Mesendoderm (in vitro differentiated cells): Measurements from ENCODE around the gene ANKLE2.
"Not testable (repeated sequence)": the region's sequence is repeated elsewhere in the genome, so short reads cannot be mapped to it uniquely, and the experiment has no call there.

ENCODE experiments used
- DNase-seq: peaks from one replicate; pipeline ENCODE4 v3.0.0; 2013
- H2AK5ac ChIP-seq: 2 replicates; pipeline ENCODE4 v1.6.1; 2013; ENCODE audit warnings: low read length, inconsistent platforms
- H2BK120ac ChIP-seq: 2 replicates; pipeline ENCODE4 v1.6.1; 2013; ENCODE audit warnings: low read depth, mild to moderate bottlenecking, low read length, moderate library complexity, mixed read lengths
- H2BK15ac ChIP-seq: replicated peaks from 2 replicates; pipeline ENCODE4 v1.6.1; 2013; ENCODE audit warnings: low read depth, mild to moderate bottlenecking, moderate library complexity
- H2BK5ac ChIP-seq: 2 replicates; pipeline ENCODE4 v1.6.1; 2013; ENCODE audit warnings: low read length, inconsistent platforms
- H3K18ac ChIP-seq: 2 replicates; pipeline ENCODE4 v1.6.1; 2013; ENCODE audit warnings: mild to moderate bottlenecking, low read length, mixed read lengths
- H3K23ac ChIP-seq: one replicate; pipeline ENCODE4 v1.6.1; 2013; ENCODE audit warnings: low read length
- H3K27ac ChIP-seq: 2 replicates; pipeline ENCODE4 v1.5.1; 2013; ENCODE audit warnings: low read depth, mild to moderate bottlenecking, inconsistent platforms, low read length, moderate library complexity
- H3K27me3 ChIP-seq: 2 replicates; pipeline ENCODE4 v1.6.1; 2013; ENCODE audit warnings: low read length, control low read depth, mild to moderate bottlenecking, inconsistent platforms; ENCODE audit not compliant: insufficient read depth, poor library complexity
- H3K36me3 ChIP-seq: 2 replicates; pipeline ENCODE4 v1.6.1; 2013; ENCODE audit warnings: low read length, inconsistent platforms; ENCODE audit not compliant: control insufficient read depth, insufficient read depth
- H3K4ac ChIP-seq: one replicate; pipeline ENCODE4 v1.6.1; 2013; ENCODE audit warnings: low read depth, mild to moderate bottlenecking, low read length, moderate library complexity
- H3K4me1 ChIP-seq: 2 replicates; pipeline ENCODE4 v1.6.1; 2013; ENCODE audit warnings: low read depth, low read length, inconsistent platforms; ENCODE audit not compliant: control insufficient read depth
- H3K4me2 ChIP-seq: 2 replicates; pipeline ENCODE4 v1.6.1; 2013; ENCODE audit warnings: low read length
- H3K4me3 ChIP-seq: 2 replicates; pipeline ENCODE4 v1.5.1; 2013; ENCODE audit warnings: mild to moderate bottlenecking, low read length
- H3K56ac ChIP-seq: one replicate; pipeline ENCODE4 v1.6.1; 2013; ENCODE audit warnings: low read length
- H3K79me1 ChIP-seq: 2 replicates; pipeline ENCODE4 v1.6.1; 2013; ENCODE audit warnings: low read length, inconsistent platforms
- H3K79me2 ChIP-seq: 2 replicates; pipeline ENCODE4 v1.6.1; 2013; ENCODE audit warnings: mild to moderate bottlenecking, low read length; ENCODE audit not compliant: control insufficient read depth, insufficient read depth
- H3K9ac ChIP-seq: 2 replicates; pipeline ENCODE4 v1.6.1; 2013; ENCODE audit warnings: low read length, inconsistent platforms
- H4K5ac ChIP-seq: one replicate; pipeline ENCODE4 v1.6.1; 2013; ENCODE audit warnings: low read length
- H4K8ac ChIP-seq: one replicate; pipeline ENCODE4 v1.6.1; 2013; ENCODE audit warnings: low read depth, mild to moderate bottlenecking, control low read depth, low read length, moderate library complexity
- WGBS: extraction: QIAGEN DNeasy Blood & Tissue Kit; methylation state at CpG from one replicate; pipeline ENCODE4 v1.1.7; 2013; ENCODE audit warnings: low lambda C conversion rate, missing lambda C conversion rate; ENCODE audit not compliant: insufficient coverage; ENCODE audit errors: extremely low coverage; 5-methylcytosine and 5-hydroxymethylcytosine counted together

Gene ANKLE2

GRCh38 chr12:132700212-132700822 lies 61.3 kb downstream of the ANKLE2 start:
- Histone ChIP-seq H3K4me2 (no peak overlapping the region), H3K56ac (no peak overlapping the region), H3K18ac (no peak overlapping the region), H3K79me2 (no peaks in the 10 kb centered on the region), H4K8ac (no peak overlapping the region), H3K4me3 (no peak overlapping the region), H2BK15ac (no peak overlapping the region), H3K36me3 (peaks cover 7% of the 10 kb centered on the region), H2BK120ac (no peak overlapping the region), H3K23ac (no peak overlapping the region), H3K27me3 (no peaks in the 10 kb centered on the region), H3K79me1 (no peaks in the 10 kb centered on the region), H3K9ac (no peak overlapping the region), H3K27ac (no peak overlapping the region), H3K4me1 (no peaks in the 10 kb centered on the region), H3K4ac (no peak overlapping the region), H2BK5ac (no peak overlapping the region), H2AK5ac (no peak overlapping the region), H4K5ac (no peak overlapping the region)
- WGBS: no CpG with 5 or more reads among the region's 10 CpGs
- no peak for DNase-seq

- no peak overlapping the region for H3K18ac ChIP-seq
- H3K27ac ChIP-seq: no peak overlapping the region
- no peaks in the 10 kb centered on the region for H3K79me1 ChIP-seq
- no peak overlapping the region for H3K9ac ChIP-seq
- no peak overlapping the region for H2BK120ac ChIP-seq
- H2BK5ac ChIP-seq: no peak overlapping the region
- no peak overlapping the region for H3K4ac ChIP-seq
- H2BK15ac ChIP-seq: no peak overlapping the region
- H4K5ac ChIP-seq: no peak overlapping the region
- H3K79me2 ChIP-seq: no peaks in the 10 kb centered on the region
- peaks cover 7% of the 10 kb centered on the region for H3K36me3 ChIP-seq
- H3K23ac ChIP-seq: no peak overlapping the region
- H3K4me2 ChIP-seq: no peak overlapping the region
- no peak overlapping the region for H3K4me3 ChIP-seq
- no peak overlapping the region for H2AK5ac ChIP-seq
- WGBS: no CpG with 5 or more reads among the region's 5 CpGs
- H3K4me1 ChIP-seq: no peaks in the 10 kb centered on the region
- no peaks in the 10 kb centered on the region for H3K27me3 ChIP-seq
- no peak overlapping the region for H4K8ac ChIP-seq
- no peak for DNase-seq
- no peak overlapping the region for H3K56ac ChIP-seq
Measured at GRCh38 chr12:132698341-132698740, 63.3 kb downstream of the ANKLE2 start.

GRCh38 chr12:132695431-132695830 lies 66.2 kb downstream of the ANKLE2 start:
- no peaks in the 10 kb centered on the region for H3K27me3 ChIP-seq
- H3K9ac ChIP-seq: no peak overlapping the region
- no peaks in the 10 kb centered on the region for H3K79me1 ChIP-seq
- H3K4me3 ChIP-seq: no peak overlapping the region
- no peaks in the 10 kb centered on the region for H3K4me1 ChIP-seq
- no peak overlapping the region for H3K56ac ChIP-seq
- no peak overlapping the region for H3K27ac ChIP-seq
- H3K79me2 ChIP-seq: no peaks in the 10 kb centered on the region
- H2BK5ac ChIP-seq: no peak overlapping the region
- H3K4ac ChIP-seq: no peak overlapping the region
- peaks cover 4% of the 10 kb centered on the region for H3K36me3 ChIP-seq
- no peak overlapping the region for H4K8ac ChIP-seq
- H4K5ac ChIP-seq: no peak overlapping the region
- H3K23ac ChIP-seq: no peak overlapping the region
- DNase-seq: no peak
- no peak overlapping the region for H3K4me2 ChIP-seq
- no peak overlapping the region for H2BK15ac ChIP-seq
- H2BK120ac ChIP-seq: no peak overlapping the region
- H3K18ac ChIP-seq: no peak overlapping the region
- WGBS: no CpG with 5 or more reads among the region's 12 CpGs
- H2AK5ac ChIP-seq: no peak overlapping the region

GRCh38 chr12:132694888-132695287 lies 66.7 kb downstream of the ANKLE2 start:
- not testable (repeated sequence) for H3K56ac ChIP-seq, H3K79me1 ChIP-seq, H3K9ac ChIP-seq, DNase-seq, H2BK15ac ChIP-seq, H3K4ac ChIP-seq, H4K5ac ChIP-seq, H2BK5ac ChIP-seq, H3K18ac ChIP-seq, H3K27ac ChIP-seq, H3K79me2 ChIP-seq, H4K8ac ChIP-seq, H2AK5ac ChIP-seq, H3K23ac ChIP-seq, H3K4me2 ChIP-seq, H2BK120ac ChIP-seq, H3K27me3 ChIP-seq, H3K4me1 ChIP-seq, H3K36me3 ChIP-seq, H3K4me3 ChIP-seq
- no CpG with 5 or more reads among the region's 3 CpGs for WGBS

GRCh38 chr12:132692030-132692429 lies 69.6 kb downstream of the ANKLE2 start:
- H3K9ac ChIP-seq, H2BK15ac ChIP-seq, H3K27ac ChIP-seq, H3K79me1 ChIP-seq, H3K4me3 ChIP-seq, DNase-seq, H3K27me3 ChIP-seq, H3K4me1 ChIP-seq, H3K4me2 ChIP-seq, H4K5ac ChIP-seq, H3K4ac ChIP-seq, H3K23ac ChIP-seq, H2AK5ac ChIP-seq, H3K56ac ChIP-seq, H4K8ac ChIP-seq, H2BK5ac ChIP-seq, H2BK120ac ChIP-seq, H3K36me3 ChIP-seq, H3K79me2 ChIP-seq, H3K18ac ChIP-seq: not testable (repeated sequence)
- WGBS: no CpG with 5 or more reads among the region's 3 CpGs

- Histone ChIP-seq H4K5ac (no peak overlapping the region), H3K18ac (no peak overlapping the region), H3K56ac (no peak overlapping the region), H3K36me3 (no peaks in the 10 kb centered on the region), H3K27ac (no peak overlapping the region), H2AK5ac (no peak overlapping the region), H3K4me2 (no peak overlapping the region), H3K4me3 (no peak overlapping the region), H2BK5ac (no peak overlapping the region), H3K79me2 (peaks cover 20% of the 10 kb centered on the region), H4K8ac (no peak overlapping the region), H3K27me3 (no peaks in the 10 kb centered on the region), H2BK120ac (no peak overlapping the region), H3K4me1 (peaks cover 2% of the 10 kb centered on the region), H3K23ac (no peak overlapping the region), H3K79me1 (peaks cover 8% of the 10 kb centered on the region), H2BK15ac (no peak overlapping the region), H3K9ac (peak overlapping the region; percentile 62), H3K4ac (no peak overlapping the region)
- WGBS: no CpG with 5 or more reads among the region's 9 CpGs
- DNase-seq: peak; percentile 29
Measured at GRCh38 chr12:132690112-132690511, 71.5 kb downstream of the ANKLE2 start.
